Stimulated activated CD8-positive, alpha-beta memory T cell treated with anti-CD3 and anti-CD28 coated beads, Interleukin-7, amount 100 ng/mL, for 24 hours (primary cell): Measurements from ENCODE around the gene FEM1B.

Source experiments
- DNase-seq: peaks from one replicate; pipeline ENCODE4 v3.0.0-alpha.2; 2020; ENCODE audit warnings: low read depth

Gene FEM1B

DNA sequence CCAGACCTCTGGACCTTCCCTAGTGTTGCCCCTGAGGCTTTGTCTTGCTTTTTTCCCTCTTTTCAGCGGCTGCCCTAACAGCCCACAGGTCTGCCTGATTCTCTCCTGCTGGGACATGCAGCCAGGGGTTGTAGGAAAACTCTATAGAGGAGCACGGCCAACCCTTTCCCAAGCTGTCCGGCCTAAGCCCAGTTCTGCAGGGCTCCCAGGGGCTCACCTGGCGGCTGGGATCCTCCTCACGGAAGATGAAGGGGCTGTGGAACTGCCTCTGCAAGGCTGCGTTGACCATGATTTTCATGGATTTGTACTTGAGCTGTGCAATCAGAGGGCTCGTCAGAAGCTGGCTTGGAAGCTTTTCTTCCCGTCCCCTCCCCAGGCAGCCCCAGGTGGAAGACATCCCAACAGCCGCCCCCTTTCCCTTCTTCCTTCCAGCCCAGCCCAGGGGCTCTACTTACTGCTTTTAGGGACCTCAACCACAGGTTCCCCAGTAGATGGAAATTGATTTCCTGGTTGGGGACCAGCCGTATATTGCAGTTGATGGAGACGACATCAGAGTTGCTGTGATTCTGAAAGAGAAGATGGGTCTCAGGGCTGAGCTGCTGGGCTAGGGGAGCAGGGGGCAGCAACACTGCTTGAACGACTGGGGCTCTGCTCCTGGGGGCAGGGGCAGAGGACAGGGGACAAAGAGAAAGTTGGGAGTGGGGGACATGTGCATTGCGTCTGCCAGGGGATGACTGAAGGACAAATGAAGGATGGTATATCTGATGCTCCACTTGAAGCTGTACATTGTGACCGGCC, 29.8 kb downstream of the FEM1B start:
- DNase-seq: no peak

- no peak for DNase-seq
Observed at GRCh38 chr15:68309024-68309423, 31.5 kb downstream of the FEM1B start.

GRCh38 chr15:68310178-68310803, 32.7 kb downstream of the FEM1B start:
- no peak for DNase-seq

DNA sequence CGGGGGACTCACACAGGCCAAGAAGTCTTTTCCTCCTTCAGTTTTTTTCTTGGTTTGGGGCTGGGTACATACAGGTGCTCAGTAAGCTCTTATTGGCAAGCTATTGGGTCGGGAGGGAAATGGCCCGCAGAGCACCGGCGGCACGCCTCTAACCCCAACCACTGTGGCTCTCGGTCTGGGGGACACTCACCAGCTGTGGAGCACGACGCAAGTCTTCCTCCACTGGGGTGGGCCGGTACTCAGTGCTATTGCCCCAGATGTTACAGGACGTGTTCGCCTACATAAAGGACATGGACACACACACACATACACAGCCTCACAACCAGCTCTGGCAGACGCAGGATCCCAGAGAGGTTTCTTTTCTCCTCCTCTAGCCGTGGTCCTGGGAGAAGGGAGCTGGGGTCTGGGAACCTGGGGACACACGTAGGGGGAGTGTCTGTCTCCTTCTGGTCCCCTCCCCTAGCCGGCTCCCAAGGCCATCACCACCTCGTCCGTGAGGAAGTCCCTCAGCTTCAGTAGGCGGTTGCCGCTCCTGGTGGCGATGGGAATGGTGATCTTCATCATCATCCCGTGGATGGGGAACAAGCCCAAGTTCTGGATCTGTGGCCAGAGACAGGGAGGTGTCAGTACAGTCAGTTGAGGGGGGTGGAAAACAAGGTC, 33.4 kb downstream of the FEM1B start:
- no peak for DNase-seq

- no peak for DNase-seq
Observed at GRCh38 chr15:68311464-68311835, 33.9 kb downstream of the FEM1B start.

GRCh38 chr15:68311859-68312557, 34.5 kb downstream of the FEM1B start:
- DNase-seq: no peak

- DNase-seq: no peak
Observed at GRCh38 chr15:68312701-68313204, 35.2 kb downstream of the FEM1B start.

- no peak for DNase-seq
Observed at GRCh38 chr15:68313501-68314410, 36.2 kb downstream of the FEM1B start.

DNA sequence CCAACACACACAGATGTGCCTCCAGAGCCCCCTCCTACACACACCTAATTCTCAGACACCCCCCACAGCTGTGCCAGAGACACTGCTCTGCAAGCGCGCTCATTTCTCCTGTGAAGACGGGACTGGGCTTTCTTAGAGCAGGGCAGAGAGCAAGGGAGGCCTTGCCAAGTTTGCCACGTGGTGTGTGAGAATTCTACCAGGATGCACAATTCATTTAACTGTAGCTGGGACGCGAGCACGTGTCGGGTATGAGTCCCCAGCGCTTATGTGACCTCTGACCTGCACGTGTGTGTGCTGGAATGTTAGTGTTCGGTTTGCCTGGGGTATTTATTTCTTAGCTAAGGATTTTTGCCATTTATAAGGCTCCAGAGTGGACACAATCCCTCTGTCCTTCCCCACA, 37.0 kb downstream of the FEM1B start:
- no peak for DNase-seq

GRCh38 chr15:68315035-68315434, 37.5 kb downstream of the FEM1B start:
- no peak for DNase-seq

DNA sequence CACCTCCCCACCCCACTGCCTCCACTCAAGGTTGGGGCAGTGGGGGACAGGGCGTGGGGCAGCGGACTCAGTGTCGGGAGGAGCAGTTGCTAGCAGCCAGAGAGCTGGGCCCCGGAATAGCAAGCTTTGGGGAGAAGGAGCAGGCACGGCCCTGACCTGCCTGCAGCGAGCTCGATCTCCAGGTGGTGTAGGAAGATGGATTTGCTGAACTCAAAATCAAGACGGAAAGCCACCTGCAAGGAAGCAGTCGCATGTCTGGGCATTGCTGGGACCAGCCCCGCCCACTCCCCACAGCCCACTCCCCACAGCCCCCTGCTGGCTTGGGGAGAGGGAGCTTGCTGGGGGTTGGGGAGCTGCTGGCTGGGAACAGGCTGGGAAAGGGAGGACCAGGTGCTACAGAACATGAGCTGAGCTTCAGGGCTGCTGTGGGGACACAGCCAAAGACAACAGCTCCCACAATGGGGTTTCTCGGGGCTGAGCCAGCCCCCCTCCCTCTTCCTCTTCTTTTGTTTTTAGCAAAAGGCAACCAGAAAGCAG, 38.0 kb downstream of the FEM1B start:
- DNase-seq: no peak

DNA sequence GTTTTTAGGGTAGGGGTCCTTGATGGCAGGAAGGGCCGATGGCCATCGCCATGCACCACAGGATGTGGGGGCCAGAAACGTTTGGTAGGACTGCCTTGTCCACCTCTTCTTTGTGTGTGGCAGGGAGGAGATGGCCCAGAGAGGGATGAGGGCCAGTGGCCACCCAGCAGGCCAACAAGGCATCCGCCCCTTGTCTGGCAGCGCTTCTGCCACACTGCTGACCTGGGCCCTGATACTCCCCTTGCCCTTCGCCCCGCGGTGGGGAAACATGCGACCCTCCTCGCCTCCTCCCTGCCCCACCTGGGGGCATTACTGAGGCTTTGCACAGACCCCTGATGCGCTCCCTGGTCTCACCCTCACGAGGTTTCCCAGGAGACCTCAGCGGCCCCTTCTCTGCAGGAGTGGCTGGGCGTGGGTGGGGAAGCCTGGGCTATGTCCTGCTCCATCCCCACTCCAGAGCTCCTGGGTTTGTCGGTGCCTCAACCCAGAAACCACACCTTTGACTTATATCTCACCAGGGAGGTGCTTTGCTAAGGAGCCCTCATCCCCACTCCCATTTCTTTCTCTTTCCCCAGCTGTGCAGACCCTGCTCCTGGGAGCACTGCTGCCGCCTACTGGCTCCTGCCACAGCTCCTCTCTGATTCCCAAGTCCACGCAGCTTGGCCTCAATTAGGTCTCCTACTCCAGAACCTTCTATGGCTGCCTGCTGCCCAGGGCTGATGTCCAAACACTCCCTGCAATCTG, 38.7 kb downstream of the FEM1B start:
- DNase-seq: no peak

DNA sequence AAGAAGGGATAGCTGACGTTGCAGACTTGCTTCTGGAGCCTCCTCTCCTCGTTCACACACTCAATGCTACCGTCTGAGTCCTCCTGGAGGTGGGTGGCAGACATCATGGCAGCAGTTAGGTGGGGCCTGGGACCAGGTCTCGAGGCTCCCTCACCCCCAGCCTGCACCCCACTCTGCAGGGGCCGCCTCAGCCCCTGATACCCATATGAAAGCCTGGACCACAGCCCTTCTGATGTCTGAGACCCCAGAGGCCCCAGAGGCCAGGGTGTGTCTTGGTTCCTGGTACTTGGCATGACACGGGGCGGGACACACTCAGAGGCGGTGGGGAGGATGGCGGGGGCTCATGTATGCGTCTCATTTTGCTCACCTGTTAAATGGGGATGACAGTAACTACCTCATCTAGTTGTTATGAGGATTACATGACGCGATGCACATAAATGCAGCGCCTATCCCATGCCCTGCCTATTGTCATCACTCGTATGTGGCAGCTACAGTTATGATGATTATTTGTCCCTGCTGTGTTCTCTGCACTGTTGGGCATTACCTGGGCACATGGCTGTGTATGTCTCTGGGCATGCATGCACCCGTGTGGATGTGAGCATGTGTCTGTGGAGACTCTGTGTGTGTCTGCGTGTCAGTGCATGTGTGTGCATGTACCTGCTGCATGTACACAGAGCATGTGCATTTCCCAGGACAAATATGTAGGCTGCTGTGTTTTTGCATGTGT, 39.9 kb downstream of the FEM1B start:
- DNase-seq: no peak

DNA sequence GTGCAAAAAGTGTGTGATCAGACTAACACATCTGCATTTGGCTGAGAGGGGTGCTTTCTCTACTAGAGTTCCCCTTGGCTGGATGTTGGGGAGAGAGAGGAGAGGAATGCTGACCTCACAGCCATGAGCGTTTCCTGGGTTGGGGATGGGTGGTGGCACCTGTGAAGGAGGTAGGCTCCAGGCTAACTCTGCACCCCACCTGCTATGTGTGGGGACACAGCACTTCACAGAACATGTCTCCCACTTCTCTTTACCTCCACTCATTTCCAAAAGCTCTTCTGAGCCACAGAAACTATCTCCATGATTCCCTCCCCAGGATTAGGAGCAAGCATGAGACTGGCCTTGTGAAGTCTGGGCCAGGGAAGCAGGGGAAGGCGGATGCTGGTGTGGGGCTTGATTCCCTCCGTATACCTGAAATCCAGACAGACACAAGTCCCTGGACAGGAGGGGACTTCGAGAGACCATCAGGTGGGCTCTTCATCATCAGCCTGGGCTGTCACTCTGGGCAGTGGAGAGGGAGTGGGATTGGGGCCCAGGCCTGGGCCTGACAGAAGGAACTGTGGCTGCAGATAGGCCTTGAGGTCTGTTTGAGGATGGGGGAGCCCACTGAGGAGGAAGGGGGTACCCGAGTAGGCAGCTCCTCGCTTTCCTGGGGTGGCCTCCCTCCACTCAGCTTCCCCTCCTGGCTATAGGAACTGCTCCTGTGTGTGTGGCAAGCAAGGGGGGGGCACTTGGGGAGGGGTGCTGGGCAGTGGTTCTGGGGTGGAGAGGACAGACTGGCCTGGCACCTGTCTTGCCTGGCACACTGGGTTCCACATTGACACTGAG, 40.7 kb downstream of the FEM1B start:
- DNase-seq: no peak

- DNase-seq: no peak
Observed at GRCh38 chr15:68318931-68319909, 41.7 kb downstream of the FEM1B start.

GRCh38 chr15:68319997-68320396, 42.5 kb downstream of the FEM1B start:
- DNase-seq: no peak

GRCh38 chr15:68321229-68321628, 43.7 kb downstream of the FEM1B start:
- DNase-seq: no peak

DNA sequence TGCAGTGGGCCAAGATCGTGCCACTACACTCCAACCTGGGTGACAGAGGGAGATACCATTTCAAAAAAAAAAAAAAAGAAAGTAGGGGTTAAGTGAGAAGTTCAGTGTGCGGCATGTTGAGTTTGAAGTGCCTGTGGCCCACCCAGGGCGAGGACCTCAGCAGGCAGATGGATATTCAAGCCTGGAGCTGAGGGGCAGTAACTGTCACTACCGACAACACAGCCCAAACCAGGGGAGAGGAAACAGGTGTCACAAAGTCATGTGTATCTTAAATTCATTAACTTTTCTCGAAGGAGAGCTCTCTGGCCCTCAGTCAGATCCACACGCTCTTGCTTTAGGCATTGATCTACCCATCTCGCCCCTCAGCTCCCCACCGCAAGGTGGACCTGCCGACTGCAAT, 45.3 kb downstream of the FEM1B start:
- DNase-seq: no peak
